ENCODE measurements around the gene CHRND. TPM values are rescaled to one million over a fixed set of nuclear protein-coding genes. Genes with fewer than 3 reads are reported as not detected.

Gene CHRND
- total RNA-seq, 3 donors from 2014 or later (not counting 1 experiment from before 2014, with no cell fraction given) = not detected

DNA sequence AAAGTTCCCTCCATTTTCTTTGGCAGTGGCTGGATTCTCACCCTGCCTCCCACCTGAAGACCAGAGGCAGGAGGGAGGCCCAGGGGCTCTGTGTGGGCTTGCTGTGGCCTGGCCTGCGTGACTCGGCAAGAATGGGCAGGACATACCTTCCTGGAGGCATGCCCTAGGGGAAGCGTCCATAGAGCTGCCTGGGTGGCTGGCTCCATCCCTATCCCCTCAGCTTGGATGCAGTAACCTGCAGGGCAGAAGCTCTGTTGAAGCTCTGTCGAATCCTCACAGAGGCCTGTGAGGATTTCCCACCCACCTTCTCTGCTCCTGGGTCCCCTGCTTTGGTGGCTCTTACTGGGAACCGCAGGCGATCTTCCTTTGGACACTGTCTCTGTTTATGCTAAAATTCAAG is 7.1 kb upstream of the CHRND start:
- TF ChIP-seq, protein P1, sequence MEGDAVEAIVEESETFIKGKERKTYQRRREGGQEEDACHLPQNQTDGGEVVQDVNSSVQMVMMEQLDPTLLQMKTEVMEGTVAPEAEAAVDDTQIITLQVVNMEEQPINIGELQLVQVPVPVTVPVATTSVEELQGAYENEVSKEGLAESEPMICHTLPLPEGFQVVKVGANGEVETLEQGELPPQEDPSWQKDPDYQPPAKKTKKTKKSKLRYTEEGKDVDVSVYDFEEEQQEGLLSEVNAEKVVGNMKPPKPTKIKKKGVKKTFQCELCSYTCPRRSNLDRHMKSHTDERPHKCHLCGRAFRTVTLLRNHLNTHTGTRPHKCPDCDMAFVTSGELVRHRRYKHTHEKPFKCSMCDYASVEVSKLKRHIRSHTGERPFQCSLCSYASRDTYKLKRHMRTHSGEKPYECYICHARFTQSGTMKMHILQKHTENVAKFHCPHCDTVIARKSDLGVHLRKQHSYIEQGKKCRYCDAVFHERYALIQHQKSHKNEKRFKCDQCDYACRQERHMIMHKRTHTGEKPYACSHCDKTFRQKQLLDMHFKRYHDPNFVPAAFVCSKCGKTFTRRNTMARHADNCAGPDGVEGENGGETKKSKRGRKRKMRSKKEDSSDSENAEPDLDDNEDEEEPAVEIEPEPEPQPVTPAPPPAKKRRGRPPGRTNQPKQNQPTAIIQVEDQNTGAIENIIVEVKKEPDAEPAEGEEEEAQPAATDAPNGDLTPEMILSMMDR (IDR thresholded peaks at IDR 0.05) = no peak
- no peak for DNase-seq
- no peak for ATAC-seq
- no peaks in the 10 kb centered on the region for H3K9me3 Mint-ChIP-seq
- Histone ChIP-seq H3K9me3 (ENCODE audit: control insufficient read depth, insufficient read depth, low read length) (no peaks in the 10 kb centered on the region), H3K4me3 (ENCODE audit: low read length) (no peak overlapping the region), H3K27ac (ENCODE audit: low read length) (no peak overlapping the region), H3K27me3 (ENCODE audit: control insufficient read depth, insufficient read depth, low read length) (peaks cover 14% of the 10 kb centered on the region), H3K36me3 (ENCODE audit: control insufficient read depth, insufficient read depth, low read length) (no peaks in the 10 kb centered on the region), H3K4me1 (ENCODE audit: control insufficient read depth, insufficient read depth, low read length) (peaks cover 22% of the 10 kb centered on the region)
- no peaks in the 10 kb centered on the region for H3K36me3 Mint-ChIP-seq
- H3K27me3 Mint-ChIP-seq (ENCODE audit: low read depth in 2 of 2) = peaks cover 10 to 27% of the 10 kb centered on the region in 2 donors
- no peak overlapping the region for H3K27ac Mint-ChIP-seq
- WGBS (ENCODE audit: insufficient coverage) = 75% methylated on average over 6 of the region's 6 CpGs
- H3K4me3 Mint-ChIP-seq = no peak overlapping the region
- H3K4me1 Mint-ChIP-seq = peaks cover 0 to 4% of the 10 kb centered on the region in 2 donors
- intact Hi-C loops (cut with micrococcal nuclease) = no loop called here

DNA sequence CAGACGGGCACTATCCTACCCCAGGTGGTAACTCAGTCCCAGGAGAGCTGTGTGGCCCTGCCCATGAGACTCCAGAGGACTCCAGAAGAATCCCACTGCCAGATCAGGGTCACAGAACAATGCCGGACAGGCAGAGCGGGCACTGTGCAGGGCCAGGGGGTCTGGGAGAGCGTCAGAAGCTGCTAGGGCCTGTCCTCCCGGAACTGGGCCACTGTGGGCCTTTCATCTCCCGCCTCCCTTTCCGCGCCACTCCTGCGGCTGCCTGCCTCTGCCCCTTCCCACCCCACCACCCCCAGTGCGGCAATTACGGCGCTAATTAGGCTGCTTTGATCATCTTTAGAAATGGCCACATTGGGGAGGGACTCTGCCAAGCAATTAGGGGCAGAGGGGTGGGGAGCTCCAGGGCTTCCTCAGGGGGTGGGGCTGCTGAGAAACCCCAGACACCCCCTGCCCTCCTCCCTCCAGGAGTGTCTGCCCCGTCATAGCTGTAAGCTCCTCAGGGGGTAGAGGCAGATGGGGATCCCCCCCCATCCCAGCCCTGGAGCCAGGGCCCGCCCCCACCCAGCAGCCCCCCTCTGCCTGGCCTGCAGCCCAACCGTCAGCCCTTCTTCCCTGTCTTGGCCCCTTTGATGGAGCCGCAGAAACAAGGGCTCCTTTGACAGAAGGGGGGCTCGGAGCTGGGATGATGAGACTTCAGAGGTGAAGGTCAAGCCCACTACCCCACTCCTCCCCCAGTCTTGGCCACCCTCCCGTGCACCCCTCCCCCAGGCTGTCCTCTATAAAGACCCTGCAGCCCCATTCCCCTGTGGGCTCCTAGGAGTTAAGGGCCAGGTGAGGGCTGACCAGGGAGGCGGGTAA is 6.2 kb upstream of the CHRND start, which contains the start of gene PRSS56:
PRSS56 (plus strand) TSS at position 808 of the 858 bp plus-strand sequence. CDS start 211 bp downstream, outside the sequence.
- no peaks in the 10 kb centered on the region for H3K9me3 Mint-ChIP-seq
- ATAC-seq (no peak), DNase-seq (no peak)
- peaks cover 12 to 29% of the 10 kb centered on the region in 2 donors for H3K27me3 Mint-ChIP-seq (ENCODE audit: low read depth in 2 of 2)
- no peak within 1 kb of the TSS for H3K27ac Mint-ChIP-seq
- no peaks in the 10 kb centered on the region for H3K36me3 Mint-ChIP-seq
- 81% methylated on average over 17 of the region's 19 CpGs for WGBS (ENCODE audit: insufficient coverage)
- H3K36me3 ChIP-seq (ENCODE audit: control insufficient read depth, insufficient read depth, low read length) = no peaks in the 10 kb centered on the region
- peaks cover 26% of the 10 kb centered on the region for H3K4me1 ChIP-seq (ENCODE audit: control insufficient read depth, insufficient read depth, low read length)
- H3K4me3 ChIP-seq (ENCODE audit: low read length) = no peak within 1 kb of the TSS
- intact Hi-C loops (cut with micrococcal nuclease) = no loop called here
- H3K9me3 ChIP-seq (ENCODE audit: control insufficient read depth, insufficient read depth, low read length) = no peaks in the 10 kb centered on the region
- TF ChIP-seq, protein P1 (IDR thresholded peaks at IDR 0.05) = no peak
- H3K4me1 Mint-ChIP-seq = peaks cover 0 to 4% of the 10 kb centered on the region in 2 donors
- peaks cover 18% of the 10 kb centered on the region for H3K27me3 ChIP-seq (ENCODE audit: control insufficient read depth, insufficient read depth, low read length)
- no peak within 1 kb of the TSS for H3K4me3 Mint-ChIP-seq
- no peak within 1 kb of the TSS for H3K27ac ChIP-seq (ENCODE audit: low read length)

DNA sequence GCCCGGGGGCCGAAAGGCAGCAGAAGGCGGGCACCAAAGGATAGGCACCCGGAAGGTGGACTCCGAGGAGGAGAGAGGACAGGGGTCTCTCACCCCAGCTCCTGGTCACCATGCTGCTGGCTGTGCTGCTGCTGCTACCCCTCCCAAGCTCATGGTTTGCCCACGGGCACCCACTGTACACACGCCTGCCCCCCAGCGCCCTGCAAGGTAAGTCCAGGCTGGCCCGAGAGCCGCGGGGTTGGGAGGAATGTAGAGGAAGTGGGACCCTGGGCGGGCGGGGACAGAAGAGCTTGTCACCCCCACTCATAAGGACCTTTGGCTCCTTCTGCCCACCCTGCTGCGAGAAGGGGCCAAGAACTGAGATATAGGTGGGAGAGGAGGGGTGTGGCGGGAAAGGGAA is 5.5 kb upstream of the CHRND start:
- no peak overlapping the region for H3K27ac ChIP-seq (ENCODE audit: low read length)
- intact Hi-C loops (cut with micrococcal nuclease) = no loop called here
- H3K27ac Mint-ChIP-seq = no peak overlapping the region
- WGBS (ENCODE audit: insufficient coverage) = 83% methylated on average over 8 of the region's 15 CpGs
- no peak overlapping the region for H3K4me3 ChIP-seq (ENCODE audit: low read length)
- H3K27me3 ChIP-seq (ENCODE audit: control insufficient read depth, insufficient read depth, low read length) = peaks cover 18% of the 10 kb centered on the region
- peaks cover 12 to 30% of the 10 kb centered on the region in 2 donors for H3K27me3 Mint-ChIP-seq (ENCODE audit: low read depth in 2 of 2)
- peaks cover 26% of the 10 kb centered on the region for H3K4me1 ChIP-seq (ENCODE audit: control insufficient read depth, insufficient read depth, low read length)
- H3K9me3 ChIP-seq (ENCODE audit: control insufficient read depth, insufficient read depth, low read length) = no peaks in the 10 kb centered on the region
- ATAC-seq (no peak), DNase-seq (no peak)
- H3K4me1 Mint-ChIP-seq = peaks cover 0 to 4% of the 10 kb centered on the region in 2 donors
- H3K36me3 Mint-ChIP-seq = no peaks in the 10 kb centered on the region
- TF ChIP-seq, protein P1 (IDR thresholded peaks at IDR 0.05) = no peak
- H3K9me3 Mint-ChIP-seq = no peaks in the 10 kb centered on the region
- no peak overlapping the region for H3K4me3 Mint-ChIP-seq
- no peaks in the 10 kb centered on the region for H3K36me3 ChIP-seq (ENCODE audit: control insufficient read depth, insufficient read depth, low read length)
